Hematopoietic multipotent progenitor cell treated with erythropoietin and hydrocortisone succinate and interleukin-3 and kit ligand, for 6 days (in vitro differentiated cells): ENCODE results near the gene DGAT2.
"Not testable (repeated sequence)": the region's sequence is repeated elsewhere in the genome, so short reads cannot be mapped to it uniquely, and the experiment has no call there.

ENCODE experiments used
- DNase-seq: peaks from one replicate; pipeline ENCODE4 v3.0.0-alpha.2; 2015

DGAT2 gene

GRCh38 chr11:75768112-75768908 lies at the start of gene DGAT2:
Gene DGAT2 (plus strand): TSS chr11:75768778. CDS start chr11:75768992, 214 bp downstream.
- peak; percentile 87 for DNase-seq

- DNase-seq = no peak
Measured at GRCh38 chr11:75719340-75720239, 49.0 kb upstream of the DGAT2 start.

GRCh38 chr11:75720639-75721038 lies 47.9 kb upstream of the DGAT2 start:
- DNase-seq = no peak

- DNase-seq = no peak
Measured at GRCh38 chr11:75721852-75722668, 46.5 kb upstream of the DGAT2 start.

- DNase-seq = no peak
Measured at GRCh38 chr11:75722669-75723042, 45.9 kb upstream of the DGAT2 start.

- DNase-seq = no peak
Measured at GRCh38 chr11:75725547-75726320, 42.8 kb upstream of the DGAT2 start.

GRCh38 chr11:75728992-75729391 lies 39.6 kb upstream of the DGAT2 start:
- DNase-seq = no peak

- no peak for DNase-seq
Measured at GRCh38 chr11:75731095-75731494, 37.5 kb upstream of the DGAT2 start.

GRCh38 chr11:75733071-75733430 lies 35.5 kb upstream of the DGAT2 start:
- no peak for DNase-seq

- no peak for DNase-seq
Measured at GRCh38 chr11:75733431-75734107, 35.0 kb upstream of the DGAT2 start.

GRCh38 chr11:75734491-75735180 lies 33.9 kb upstream of the DGAT2 start:
- no peak for DNase-seq

- DNase-seq = no peak
Measured at GRCh38 chr11:75735181-75735845, 33.3 kb upstream of the DGAT2 start.

GRCh38 chr11:75737314-75737713 lies 31.3 kb upstream of the DGAT2 start:
- DNase-seq = no peak

- DNase-seq = peak; percentile 22
Measured at GRCh38 chr11:75740681-75741080, 27.9 kb upstream of the DGAT2 start.

GRCh38 chr11:75743159-75743558 lies 25.4 kb upstream of the DGAT2 start:
- not testable (repeated sequence) for DNase-seq

GRCh38 chr11:75743711-75744563 lies 24.6 kb upstream of the DGAT2 start:
- DNase-seq = no peak

GRCh38 chr11:75745807-75746206 lies 22.8 kb upstream of the DGAT2 start:
- no peak for DNase-seq

GRCh38 chr11:75748729-75749273 lies 19.8 kb upstream of the DGAT2 start:
- DNase-seq = not testable (repeated sequence)

GRCh38 chr11:75754933-75755332 lies 13.6 kb upstream of the DGAT2 start:
- DNase-seq = not testable (repeated sequence)
